Measurements from ENCODE around the gene CATSPER4. TPM values are rescaled to one million over a fixed set of nuclear protein-coding genes. Genes with fewer than 3 reads are reported as not detected.

The CATSPER4 gene
- total RNA-seq, 1 donor from 2014 or later = 1.7 TPM

- no peak for DNase-seq (ENCODE audit: low spot score)
Measured at GRCh38 chr1:26239936-26240335, 49.5 kb downstream of the CATSPER4 start.

Other genes with a start within 250 kb of the CATSPER4 start
- gene PAFAH2, start 192.5 kb upstream of the CATSPER4 start, total RNA-seq (ENCODE audit: insufficient read depth, low replicate concordance) = 5.1 TPM
- gene EXTL1, start 168.8 kb upstream of the CATSPER4 start, total RNA-seq (ENCODE audit: insufficient read depth, low replicate concordance) = 0.48 TPM
- gene SLC30A2, start 144.5 kb upstream of the CATSPER4 start, total RNA-seq (ENCODE audit: insufficient read depth, low replicate concordance) = 1.2 TPM
- gene TRIM63, start 123.0 kb upstream of the CATSPER4 start, total RNA-seq (ENCODE audit: insufficient read depth, low replicate concordance) = 0.96 TPM
- gene PDIK1L, start 78.8 kb upstream of the CATSPER4 start, total RNA-seq (ENCODE audit: insufficient read depth, low replicate concordance) = 14.9 TPM
- gene FAM110D, start 31.5 kb upstream of the CATSPER4 start, total RNA-seq (ENCODE audit: insufficient read depth, low replicate concordance) = 0.72 TPM
- not detected for gene C1orf232, start 21.6 kb upstream of the CATSPER4 start, total RNA-seq (ENCODE audit: insufficient read depth, low replicate concordance)
- gene ZNF593, start 20.7 kb upstream of the CATSPER4 start, total RNA-seq (ENCODE audit: insufficient read depth, low replicate concordance) = not detected
- gene ZNF593OS, start 18.8 kb upstream of the CATSPER4 start, total RNA-seq (ENCODE audit: insufficient read depth, low replicate concordance) = not detected
- not detected for gene CNKSR1, start 13.1 kb upstream of the CATSPER4 start, total RNA-seq (ENCODE audit: insufficient read depth, low replicate concordance)
- gene CEP85, start 43.6 kb downstream of the CATSPER4 start, total RNA-seq (ENCODE audit: insufficient read depth, low replicate concordance) = 1.7 TPM
- 12.5 TPM for gene SH3BGRL3, start 89.5 kb downstream of the CATSPER4 start, total RNA-seq (ENCODE audit: insufficient read depth, low replicate concordance)
- 8.2 TPM for gene UBXN11, start 116.0 kb downstream of the CATSPER4 start, total RNA-seq (ENCODE audit: insufficient read depth, low replicate concordance)
- not detected for gene CD52, start 127.4 kb downstream of the CATSPER4 start, total RNA-seq (ENCODE audit: insufficient read depth, low replicate concordance)
- gene CRYBG2, start 163.5 kb downstream of the CATSPER4 start, total RNA-seq (ENCODE audit: insufficient read depth, low replicate concordance) = 7.0 TPM
- 1.4 TPM for gene ZNF683, start 182.1 kb downstream of the CATSPER4 start, total RNA-seq (ENCODE audit: insufficient read depth, low replicate concordance)
- 1.4 TPM for gene LIN28A, start 220.2 kb downstream of the CATSPER4 start, total RNA-seq (ENCODE audit: insufficient read depth, low replicate concordance)
- 26.2 TPM for gene DHDDS, start 241.7 kb downstream of the CATSPER4 start, total RNA-seq (ENCODE audit: insufficient read depth, low replicate concordance)